Endothelial cell of umbilical vein (primary cell): Measurements from ENCODE around the gene P2RX4. TPM values are rescaled to one million over a fixed set of nuclear protein-coding genes. Genes with fewer than 3 reads are reported as not detected.

ENCODE experiments used
- BruUV-seq: library from RNA; stranded (reverse); fragments of 400-500 nt; replicated peaks from 2 replicates; lab custom pipeline; 2021; lab: Mats Ljungman, UMichigan
- CTCF ChIA-PET: fragments of 300-600, 350-600 bp; sonication (Branson Sonifier 250); formaldehyde crosslinking; loops from one replicate; lab custom pipeline; 2021; ENCODE audit warnings: antibody characterized with exemption, inconsistent platforms; lab: Charles Lee
- POLR2A ChIA-PET: fragments of 300-600, 350-600 bp; sonication (Branson Sonifier 250); formaldehyde crosslinking; loops from one replicate; lab custom pipeline; 2021; ENCODE audit warnings: antibody characterized with exemption, inconsistent platforms; lab: Charles Lee
- DNase-seq: peaks from one replicate; pipeline ENCODE4 v3.0.0-alpha.2; 2011; ENCODE audit warnings: low read depth, low spot score
- FAIRE-seq: peaks from 2 replicates; lab custom pipeline; 2011; peaks lifted over from hg19 to GRCh38; lab: Jason Lieb, UNC
- H2AFZ ChIP-seq: 2 replicates; pipeline ENCODE4 v1.6.0; 2012; ENCODE audit warnings: low read depth, low read length, control low read depth, inconsistent platforms
- H3K27ac ChIP-seq: 2 replicates; pipeline ENCODE4 v1.5.1; 2011; ENCODE audit warnings: low read depth, mild to moderate bottlenecking, control low read depth, low read length, moderate library complexity; ENCODE audit not compliant: insufficient read depth
- H3K27me3 ChIP-seq, 2 experiments: 2 replicates each; pipeline versions ENCODE4 v1.6.0 to v1.6.1; 2011; ENCODE audit warnings: low read length in 2 of 2, mixed read lengths in 1 of 2; ENCODE audit not compliant: control insufficient read depth in 2 of 2, insufficient read depth in 2 of 2
- H3K36me3 ChIP-seq, 2 experiments: 2 replicates in 1 of 2; 3 replicates in 1 of 2; pipeline ENCODE4 v1.5.1; 2011; ENCODE audit warnings: low read length in 2 of 2, mild to moderate bottlenecking in 1 of 2, moderate library complexity in 1 of 2; ENCODE audit not compliant: control insufficient read depth in 2 of 2, insufficient read depth in 2 of 2; ENCODE audit errors: extremely low read depth in 1 of 2
- H3K4me1 ChIP-seq: 3 replicates; pipeline ENCODE4 v1.5.1; 2011; ENCODE audit warnings: mild to moderate bottlenecking, low read length; ENCODE audit not compliant: control insufficient read depth, insufficient read depth; ENCODE audit errors: extremely low read depth
- H3K4me2 ChIP-seq: 2 replicates; pipeline ENCODE4 v1.6.1; 2011; ENCODE audit warnings: low read length, control low read depth, mixed read lengths; ENCODE audit not compliant: insufficient read depth
- H3K4me3 ChIP-seq, 3 experiments: fragments of 200-600 bp in 1 of 3; sonication (generic), shearing (Covaris generic) in 1 of 3; replicated peaks in 1 of 3; 2 replicates each; pipeline ENCODE4 v1.5.1; 2011 to 2016; ENCODE audit warnings: control low read depth in 3 of 3, low read length in 3 of 3, mild to moderate bottlenecking in 2 of 3, inconsistent platforms in 1 of 3, low read depth in 1 of 3, moderate library complexity in 1 of 3; ENCODE audit not compliant: insufficient read depth in 1 of 3
- H3K79me2 ChIP-seq: 2 replicates; pipeline ENCODE4 v1.6.0; 2012; ENCODE audit warnings: low read length, inconsistent platforms; ENCODE audit not compliant: control insufficient read depth, insufficient read depth
- H3K9ac ChIP-seq: replicated peaks from 2 replicates; pipeline ENCODE3; 2011; ENCODE audit warnings: low read length, control low read depth; ENCODE audit not compliant: insufficient read depth; ENCODE audit errors: extremely low read depth
- H3K9me1 ChIP-seq: replicated peaks from 3 replicates; pipeline ENCODE4 v1.6.0; 2011; ENCODE audit warnings: mild to moderate bottlenecking, low read length; ENCODE audit not compliant: control insufficient read depth, insufficient read depth; ENCODE audit errors: extremely low read depth
- H3K9me3 ChIP-seq: replicated peaks from 2 replicates; pipeline ENCODE4 v1.5.1; 2012; ENCODE audit warnings: low read length, inconsistent platforms; ENCODE audit not compliant: control insufficient read depth, insufficient read depth
- H4K20me1 ChIP-seq: replicated peaks from 2 replicates; pipeline ENCODE3; 2011; ENCODE audit warnings: mild to moderate bottlenecking, low read length; ENCODE audit not compliant: control insufficient read depth, insufficient read depth; ENCODE audit errors: extremely low read depth
- CTCF ChIP-seq, 2 donors: IDR thresholded peaks; 1 replicate in 1 of 2; 2 replicates in 1 of 2; pipeline ENCODE4 v1.5.1; 2011; ENCODE audit warnings: low read length in 2 of 2, mild to moderate bottlenecking in 2 of 2, moderate library complexity in 2 of 2, control low read depth in 1 of 2, inconsistent platforms in 1 of 2, low read depth in 1 of 2; ENCODE audit not compliant: insufficient read depth in 1 of 2; ENCODE audit errors: extremely low read depth in 1 of 2
- EZH2 ChIP-seq: IDR thresholded peaks from 2 replicates; pipeline ENCODE4 v1.6.1; 2012; ENCODE audit warnings: borderline replicate concordance, low read depth, mild to moderate bottlenecking, moderate library complexity, low read length, inconsistent platforms; ENCODE audit not compliant: severe bottlenecking
- FOS ChIP-seq: IDR thresholded peaks from 2 replicates; pipeline ENCODE4 v1.6.1; 2011; ENCODE audit warnings: mild to moderate bottlenecking, low read length, moderate library complexity, borderline replicate concordance; ENCODE audit not compliant: insufficient read depth
- GATA2 ChIP-seq: IDR thresholded peaks from 2 replicates; pipeline ENCODE4 v1.7.0; 2011; ENCODE audit warnings: low read depth, mild to moderate bottlenecking, moderate library complexity, mixed read lengths, low read length; ENCODE audit not compliant: insufficient read length, insufficient read depth
- JUN ChIP-seq: IDR thresholded peaks from 2 replicates; pipeline ENCODE4 v1.6.1; 2011; ENCODE audit warnings: borderline replicate concordance, low read depth; ENCODE audit not compliant: insufficient read length, insufficient read depth
- MAX ChIP-seq: IDR thresholded peaks from 2 replicates; pipeline ENCODE4 v1.6.1; 2011; ENCODE audit not compliant: insufficient read depth, insufficient read length
- MYC ChIP-seq: IDR thresholded peaks from one replicate; pipeline ENCODE4 v1.6.1; 2011; ENCODE audit warnings: mild to moderate bottlenecking, low read depth, low read length
- POLR2A ChIP-seq: IDR thresholded peaks from 2 replicates; pipeline ENCODE4 v1.6.1; 2012; ENCODE audit warnings: low read depth, mild to moderate bottlenecking, control low read depth, low read length
- POLR2AphosphoS5 ChIP-seq: IDR thresholded peaks from 2 replicates; pipeline ENCODE4 v1.6.1; 2012; ENCODE audit warnings: low read depth, mild to moderate bottlenecking, control low read depth, low read length, moderate library complexity; ENCODE audit not compliant: insufficient read depth
- dilution Hi-C: fragments of 300-500 bp; cut with MboI; formaldehyde crosslinking; loops from one replicate; pipeline ENCODE4 v1.15.0; 2019; ENCODE audit warnings: low sequenced_read_pairs; ENCODE audit not compliant: extremely low pct_ligation_motif_present
- intact Hi-C: fragments of 100-400 bp; cut with micrococcal nuclease; formaldehyde crosslinking; loops from one replicate; pipeline ENCODE4 v1.10.0; 2022
- polyA plus RNA-seq, 4 experiments: library from polyadenylated mRNA; depleted of rRNA in 3 of 4; stranded (reverse) in 3 of 4; unstranded in 1 of 4; fragments of >200 nt; gene quantifications; 2 replicates each; pipeline versions ENCODE4 v1.2.1 to v1.2.3, GENCODE V29; 2011 to 2012; ENCODE audit warnings: missing spikeins in 1 of 4
- total RNA-seq: library from RNA; stranded (reverse); gene quantifications from 2 replicates; pipeline ENCODE4 v1.2.3, GENCODE V29; 2021

Gene P2RX4
- total and polyA plus RNA-seq, 2 donors (not counting 3 experiments of a cell fraction or from before 2014, with no cell fraction given), result 92.8 to 116 TPM

GRCh38 chr12:121189131-121189530 is 20.8 kb upstream of the P2RX4 start:
- ChIA-PET POLR2A (interaction anchor here (0.7 to 1.0 kb wide), 2 partner anchors 13 to 22 kb away, joined by 5 read pairs; no protein-coding TSS in a partner anchor), CTCF (interaction anchor here (0.8 to 1.3 kb wide), 3 partner anchors 19 to 35 kb away, joined by 3 to 4 read pairs (median 4); no protein-coding TSS in a partner anchor)
- TF ChIP-seq EZH2, result no peak
- TF ChIP-seq JUN, result no peak
- TF ChIP-seq FOS, result no peak
- TF ChIP-seq MAX, result no peak
- TF ChIP-seq MYC, result no peak
- no peak for TF ChIP-seq POLR2AphosphoS5
- TF ChIP-seq CTCF (IDR thresholded peaks at IDR 0.05; ENCODE audit: extremely low read depth in 1 of 2, insufficient read depth in 1 of 2, low read depth in 1 of 2, low read length in 2 of 2), result no peak
- no peak for TF ChIP-seq POLR2A
- TF ChIP-seq GATA2, result no peak
- Histone ChIP-seq H3K27ac (peak overlapping the region; percentile 92), H3K9ac (peak overlapping the region; percentile 40), H3K9me1 (no peaks in the 10 kb centered on the region), H3K9me3 (no peaks in the 10 kb centered on the region), H4K20me1 (no peaks in the 10 kb centered on the region), H3K27me3 (no peaks in the 10 kb centered on the region), H2AFZ (peak overlapping the region; percentile 78), H3K79me2 (no peaks in the 10 kb centered on the region), H3K36me3 (no peaks in the 10 kb centered on the region), H3K4me2 (peak overlapping the region; percentile 50), H3K4me1 (peaks cover 51% of the 10 kb centered on the region), H3K4me3 (no peak overlapping the region)
- no TSS peak for BruUV-seq
- FAIRE-seq (peak; percentile 43), DNase-seq (no peak)
- intact Hi-C loops (loop anchor here (1.0 kb wide), 1 partner anchor 16 kb away; no protein-coding TSS in a partner anchor), dilution Hi-C loops (no loop called here)
